ENCODE measurements around the gene CABLES2. TPM values are rescaled to one million over a fixed set of nuclear protein-coding genes. Genes with fewer than 3 reads are reported as not detected.
A peak's percentile ranks its signal among the peaks of the same experiment; 100 is the strongest.

Gene CABLES2
- total and polyA plus RNA-seq, 9 of the 15 experiments (the other 6 are each of a cell fraction or from before 2014, with no cell fraction given), result 0.46 to 4.2 (median 1.6) TPM

- Histone ChIP-seq H3K36me3 (ENCODE audit: control insufficient read depth, insufficient read depth, low read length) (no peaks in the 10 kb centered on the region), H3K27me3 (ENCODE audit: control insufficient read depth in 2 of 2, insufficient read depth in 2 of 2, low read length in 2 of 2) (peaks cover 6 to 48% of the 10 kb centered on the region in 2 experiments; a peak in 4 of 5 replicates), H2AFZ (ENCODE audit: low read depth, low read length) (no peak overlapping the region), H4K20me1 (replicated peaks; ENCODE audit: control insufficient read depth, insufficient read depth, low read length) (0 out of 2 replicates have a peak, but pooled peaks cover 10% of the 10 kb centered on the region), H3K4me1 (replicated peaks in 1 of 2; ENCODE audit: control insufficient read depth in 2 of 2, insufficient read depth in 2 of 2, low read length in 2 of 2) (peaks cover 8 to 79% of the 10 kb centered on the region in 2 experiments; a peak in 4 of 5 replicates), H3K4me3 (no peak overlapping the region), H3K9ac (ENCODE audit: insufficient read depth in 1 of 2, low read depth in 2 of 2, low read length in 2 of 2) (0 out of 4 replicates have a peak overlapping the region, but pooled peaks of 1 of the 2 experiments have one; percentile 10), H3K4me2 (ENCODE audit: insufficient read depth, low read length) (no peak overlapping the region), H3K9me3 (replicated peaks; ENCODE audit: control insufficient read depth, insufficient read depth, low read depth, low read length) (no peaks in the 10 kb centered on the region), H3K27ac (ENCODE audit: extremely low read depth, low read depth, low read length) (no peak overlapping the region), H3K9me1 (ENCODE audit: control insufficient read depth, insufficient read depth, low read length) (peaks cover 3% of the 10 kb centered on the region), H3K79me2 (ENCODE audit: control insufficient read depth, insufficient read depth, low read length) (no peaks in the 10 kb centered on the region)
- 44% methylated on average over 19 of the region's 24 CpGs for WGBS (ENCODE audit: insufficient coverage, low coverage, missing lambda C conversion rate)
- ATAC-seq (no peak), DNase-seq (ENCODE audit: extremely low read depth in 1 of 4, low spot score in 3 of 4) (peak in 1 of 4 experiments; percentile 44), FAIRE-seq (no peak)
- no TSS peak for BruUV-seq (replicated peaks)
- ChIA-PET CTCF (ENCODE audit: low intra/inter-chr PET ratio) (no interaction called here), POLR2A (no interaction called here)
- TF ChIP-seq ZNF740 (CRISPR knock-in tag; IDR thresholded peaks at IDR 0.05), result 0 out of 2 replicates have a peak, but pooled peaks have one; percentile 25
- no peak for TF ChIP-seq ZNF740 (tag; IDR thresholded peaks at IDR 0.05)
- peak; percentile 47 for TF ChIP-seq MAX (CRISPR knock-in tag; IDR thresholded peaks at IDR 0.05)
- peak; percentile 79 for TF ChIP-seq ZNF263 (CRISPR knock-in tag; IDR thresholded peaks at IDR 0.05; ENCODE audit: borderline replicate concordance)
- TF ChIP-seq KDM1A (IDR thresholded peaks at IDR 0.05), result 0 out of 4 replicates have a peak, but pooled peaks of 1 of the 2 experiments have one; percentile 59
- no peak for TF ChIP-seq ELF2 (CRISPR knock-in tag; IDR thresholded peaks at IDR 0.05)
- no peak for TF ChIP-seq TRIM28 (IDR thresholded peaks at IDR 0.05)
- intact Hi-C loops (cut with micrococcal nuclease) (no loop called here), in situ Hi-C loops (cut with MboI) (no loop called here)
Measured at GRCh38 chr20:62420846-62421715, 14.0 kb upstream of the CABLES2 start.

Data from K562 (cell line).